K562 (cell line): ENCODE measurements around the gene BOLA1. TPM values are rescaled to one million over a fixed set of nuclear protein-coding genes. Genes with fewer than 3 reads are reported as not detected.

Experiments
- ATAC-seq: fragments of 200-7000 bp; cut with Tn5 transposase; 3 replicates; pipeline ENCODE4 v1.9.1; 2020; ENCODE audit warnings: moderate library complexity
- BruUV-seq: library from RNA; stranded (reverse); fragments of 400-500 nt; replicated peaks from 2 replicates; lab custom pipeline; 2021; lab: Mats Ljungman, UMichigan
- CTCF ChIA-PET: fragments of 300-600 bp; formaldehyde crosslinking; extraction: SDS; loops from one replicate; lab custom pipeline; 2021; ENCODE audit warnings: low intra/inter-chr PET ratio; lab: Yijun Ruan, JAX
- POLR2A ChIA-PET: fragments of 300-600, 350-650 bp; sonication (Branson Sonifier 250); formaldehyde crosslinking; extraction: SDS; loops from one replicate; lab custom pipeline; 2021; ENCODE audit warnings: antibody characterized with exemption, inconsistent platforms; lab: Yijun Ruan, JAX
- DNase-seq, 4 experiments: peaks; one replicate each; pipeline versions ENCODE4 v3.0.0 to v3.0.0-alpha.2; 2011 to 2018; ENCODE audit warnings: low spot score in 3 of 4, mixed read lengths in 3 of 4; ENCODE audit errors: extremely low read depth in 1 of 4
- FAIRE-seq: peaks from 2 replicates; lab custom pipeline; 2011; peaks lifted over from hg19 to GRCh38; lab: Jason Lieb, UNC
- H2AFZ ChIP-seq: 2 replicates; pipeline ENCODE4 v1.6.0; 2011; ENCODE audit warnings: low read depth, low read length, control low read depth, inconsistent platforms
- H3K27ac ChIP-seq: fragments of 200-600 bp; 3 replicates; pipeline ENCODE4 v1.8.0; 2011; ENCODE audit warnings: low read depth, mild to moderate bottlenecking, control low read depth, inconsistent platforms, low read length, moderate library complexity, mixed read lengths; ENCODE audit errors: extremely low read depth
- H3K27me3 ChIP-seq, 2 experiments: fragments of 300-600 bp in 1 of 2; 2 replicates in 1 of 2; 3 replicates in 1 of 2; pipeline versions ENCODE4 v1.6.0 to v1.8.0; 2011; ENCODE audit warnings: inconsistent platforms in 2 of 2, low read length in 2 of 2, mild to moderate bottlenecking in 1 of 2, mixed read lengths in 1 of 2, moderate library complexity in 1 of 2; ENCODE audit not compliant: control insufficient read depth in 2 of 2, insufficient read depth in 2 of 2
- H3K36me3 ChIP-seq: fragments of 300-600 bp; 3 replicates; pipeline ENCODE4 v1.8.0; 2011; ENCODE audit warnings: mild to moderate bottlenecking, low read length, inconsistent platforms; ENCODE audit not compliant: control insufficient read depth, insufficient read depth
- H3K4me1 ChIP-seq, 2 experiments: fragments of 200-600 bp in 1 of 2; replicated peaks in 1 of 2; 2 replicates in 1 of 2; 3 replicates in 1 of 2; pipeline versions ENCODE4 v1.5.1 to v1.8.0; 2011; ENCODE audit warnings: inconsistent platforms in 2 of 2, low read length in 2 of 2, mild to moderate bottlenecking in 1 of 2, mixed read lengths in 1 of 2, moderate library complexity in 1 of 2; ENCODE audit not compliant: control insufficient read depth in 2 of 2, insufficient read depth in 2 of 2
- H3K4me2 ChIP-seq: 2 replicates; pipeline ENCODE4 v1.6.1; 2011; ENCODE audit warnings: low read length, control low read depth, inconsistent platforms, mixed read lengths; ENCODE audit not compliant: insufficient read depth
- H3K4me3 ChIP-seq: fragments of 200-600 bp; sonication (generic), shearing (Covaris generic); 2 replicates; pipeline ENCODE4 v1.5.1; 2016; ENCODE audit warnings: control low read depth, inconsistent platforms
- H3K79me2 ChIP-seq: fragments of 200-600 bp; 3 replicates; pipeline ENCODE4 v1.8.0; 2011; ENCODE audit warnings: low read length, inconsistent platforms; ENCODE audit not compliant: control insufficient read depth, insufficient read depth
- H3K9ac ChIP-seq, 2 experiments: 2 replicates each; pipeline versions ENCODE4 v1.6.0 to v1.6.1; 2011; ENCODE audit warnings: low read depth in 2 of 2, low read length in 2 of 2, control low read depth in 1 of 2, inconsistent platforms in 1 of 2, mild to moderate bottlenecking in 1 of 2, mixed read lengths in 1 of 2; ENCODE audit not compliant: insufficient read depth in 1 of 2
- H3K9me1 ChIP-seq: one replicate; pipeline ENCODE4 v1.6.0; 2011; ENCODE audit warnings: inconsistent platforms, mild to moderate bottlenecking, low read length, moderate library complexity; ENCODE audit not compliant: control insufficient read depth, insufficient read depth
- H3K9me3 ChIP-seq: replicated peaks from 2 replicates; pipeline ENCODE4 v1.5.1; 2011; ENCODE audit warnings: low read depth, low read length, inconsistent platforms; ENCODE audit not compliant: control insufficient read depth, insufficient read depth
- H4K20me1 ChIP-seq: replicated peaks from 2 replicates; pipeline ENCODE4 v1.6.1; 2011; ENCODE audit warnings: low read length, inconsistent platforms, mixed read lengths; ENCODE audit not compliant: control insufficient read depth, insufficient read depth
- ARID3A ChIP-seq: IDR thresholded peaks from 2 replicates; pipeline ENCODE4 v1.6.1; 2012; ENCODE audit warnings: low read depth, low read length, improper control_type of control experiment, borderline replicate concordance
- ERF ChIP-seq: fragments of 450-650 bp; formaldehyde crosslinking; IDR thresholded peaks from 2 replicates; pipeline ENCODE4 v1.4.0; 2020; ENCODE audit warnings: mild to moderate bottlenecking, mixed read lengths
- FUS ChIP-seq: fragments of 200-400 bp; formaldehyde crosslinking; optimal IDR thresholded peaks from 2 replicates; pipeline ENCODE3; 2017; ENCODE audit warnings: low read depth, low read length
- HDAC6 ChIP-seq: IDR thresholded peaks from 2 replicates; pipeline ENCODE4 v1.6.1; 2012; ENCODE audit warnings: low read depth, mild to moderate bottlenecking, control low read depth, inconsistent platforms, low read length, moderate library complexity
- HNRNPK ChIP-seq: fragments of 200-400 bp; formaldehyde crosslinking; IDR thresholded peaks from one replicate; pipeline ENCODE4 v1.6.1; 2018; ENCODE audit warnings: mild to moderate bottlenecking, low read depth, low read length; ENCODE audit not compliant: poor library complexity, severe bottlenecking
- KDM5B ChIP-seq: fragments of 200-600 bp; sonication (generic); IDR thresholded peaks from 2 replicates; pipeline ENCODE4 v1.6.1; 2012; ENCODE audit warnings: low read depth, mild to moderate bottlenecking, moderate library complexity, low read length, control low read depth, inconsistent platforms; ENCODE audit not compliant: insufficient replicate concordance
- POLR2B ChIP-seq: fragments of 450-650 bp; IDR thresholded peaks from 2 replicates; pipeline ENCODE4 v1.6.1; 2018; ENCODE audit warnings: low read depth; ENCODE audit not compliant: partially characterized antibody
- TBP ChIP-seq: optimal IDR thresholded peaks from 2 replicates; pipeline ENCODE3; 2011; ENCODE audit warnings: low read depth, low read length, improper control_type of control experiment
- ZNF134 ChIP-seq: fragments of 250-450 bp; sonication (Bioruptor Pico); conservative IDR thresholded peaks from 2 replicates; pipeline ENCODE4 v1.4.0; 2020
- ZNF740 ChIP-seq, 3 experiments: fragments of 200-800 bp in 1 of 3; sonication (Bioruptor generic) in 1 of 3; sonication (generic) in 1 of 3; formaldehyde crosslinking in 1 of 3; IDR thresholded peaks; 2 replicates each; pipeline versions ENCODE4 v1.6.1 to v1.8.0; 2016 to 2022; ENCODE audit warnings: mild to moderate bottlenecking in 2 of 3, missing compliant biosample characterization in 2 of 3, missing genetic modification characterization in 2 of 3, missing genetic modification reagents in 1 of 3
- WGBS: fragments of 100-300 bp; shearing (Covaris generic); methylation state at CpG from one replicate; pipeline ENCODE4 v1.1.6; 2016; ENCODE audit warnings: low coverage, mixed read lengths; ENCODE audit not compliant: insufficient coverage; ENCODE audit errors: missing lambda C conversion rate; 5-methylcytosine and 5-hydroxymethylcytosine counted together
- in situ Hi-C: fragments of 300-500 bp; cut with MboI; formaldehyde crosslinking; loops from 4 replicates; pipeline ENCODE4 v1.15.0; 2018; ENCODE audit warnings: inconsistent platforms, mixed read lengths
- intact Hi-C: fragments of 100-400 bp; cut with micrococcal nuclease; formaldehyde crosslinking; loops from 2 replicates; pipeline ENCODE4 v1.14.2; 2022
- polyA plus RNA-seq, 8 experiments: library from polyadenylated mRNA; depleted of rRNA in 4 of 8; stranded (reverse) in 5 of 8; unstranded in 3 of 8; fragments of >200 nt; fragmentation: Nextera tagmentation in 2 of 8; fragmentation: Illumina TruSeq in 1 of 8; extraction: Ambion mirVana in 2 of 8; extraction: Trizol in 1 of 8; gene quantifications; 2 replicates each; pipeline versions ENCODE4 v1.2.1 to v1.2.3, GENCODE V29; 2011 to 2014; ENCODE audit warnings: inconsistent platforms in 1 of 8, missing spikeins in 1 of 8
- total RNA-seq, 7 experiments: library from RNA; depleted of rRNA in 6 of 7; stranded (reverse); fragments of >200 nt in 6 of 7; fragmentation: Illumina TruSeq in 2 of 7; extraction: Trizol in 2 of 7; gene quantifications; 2 replicates each; pipeline versions ENCODE4 v1.2.1 to v1.2.3, GENCODE V29; 2011 to 2021; ENCODE audit warnings: low replicate concordance in 1 of 7
- TF ChIP-seq, protein P1 (sequence below): sonication (generic); formaldehyde crosslinking; IDR thresholded peaks from 2 replicates; pipeline ENCODE4 v1.8.1; 2022; ENCODE audit warnings: missing genetic modification reagents
- TF ChIP-seq, protein P2 (sequence below): sonication (generic); formaldehyde crosslinking; IDR thresholded peaks from 2 replicates; pipeline ENCODE4 v1.8.1; 2023; ENCODE audit warnings: mild to moderate bottlenecking, missing genetic modification reagents
- TF ChIP-seq, protein P3 (sequence below), 2 experiments: fragments of 450-650 bp; conservative IDR thresholded peaks; 2 replicates each; pipeline ENCODE4 v1.6.1; 2017; ENCODE audit warnings: mild to moderate bottlenecking in 2 of 2, moderate library complexity in 2 of 2

The BOLA1 gene
- total and polyA plus RNA-seq, 9 of the 15 experiments (the other 6 are each of a cell fraction or from before 2014, with no cell fraction given): 0.18 to 1.2 (median 0.40) TPM; not detected in 2

DNA sequence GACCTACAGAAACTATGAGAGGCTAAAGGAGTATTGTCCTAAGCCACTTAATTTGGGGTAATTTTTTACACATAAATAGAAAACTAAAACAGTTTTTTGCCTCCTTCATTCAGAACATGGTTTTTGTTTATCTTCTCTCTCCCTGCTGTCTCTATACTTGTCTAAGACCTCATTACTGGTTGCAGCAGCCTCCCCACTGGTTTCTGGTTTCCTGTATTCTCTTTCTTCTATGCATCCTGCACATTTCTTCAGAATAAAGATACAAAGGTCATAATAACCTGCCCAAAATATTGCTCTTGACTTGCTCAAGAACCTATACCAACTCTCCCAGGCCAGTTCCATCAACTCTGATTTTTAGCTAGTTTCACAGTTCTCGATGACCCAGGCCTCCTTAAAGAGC lies 19.8 kb upstream of the BOLA1 start:
- DNase-seq (no peak), FAIRE-seq (no peak), ATAC-seq (no peak)
- Histone ChIP-seq H3K9me1 (no peaks in the 10 kb centered on the region), H3K79me2 (peaks cover 34% of the 10 kb centered on the region), H3K4me2 (no peak overlapping the region), H3K4me1 (peaks cover 8 to 20% of the 10 kb centered on the region in 2 experiments; a peak in 4 of 5 replicates), H3K27ac (no peak overlapping the region), H3K27me3 (no peaks in the 10 kb centered on the region), H2AFZ (no peak overlapping the region), H3K4me3 (no peak overlapping the region), H3K36me3 (peaks cover 9% of the 10 kb centered on the region; the same call in 2 of the 3 replicates), H3K9me3 (no peaks in the 10 kb centered on the region), H4K20me1 (peaks cover 15% of the 10 kb centered on the region), H3K9ac (no peak overlapping the region)
- intact Hi-C loops: no loop called here
- WGBS: 38% methylated on average over 1 of the region's 1 CpG
- ChIA-PET POLR2A (no interaction called here), CTCF (no interaction called here)
- in situ Hi-C loops: no loop called here
- BruUV-seq: no TSS peak
- TF ChIP-seq, protein P1, sequence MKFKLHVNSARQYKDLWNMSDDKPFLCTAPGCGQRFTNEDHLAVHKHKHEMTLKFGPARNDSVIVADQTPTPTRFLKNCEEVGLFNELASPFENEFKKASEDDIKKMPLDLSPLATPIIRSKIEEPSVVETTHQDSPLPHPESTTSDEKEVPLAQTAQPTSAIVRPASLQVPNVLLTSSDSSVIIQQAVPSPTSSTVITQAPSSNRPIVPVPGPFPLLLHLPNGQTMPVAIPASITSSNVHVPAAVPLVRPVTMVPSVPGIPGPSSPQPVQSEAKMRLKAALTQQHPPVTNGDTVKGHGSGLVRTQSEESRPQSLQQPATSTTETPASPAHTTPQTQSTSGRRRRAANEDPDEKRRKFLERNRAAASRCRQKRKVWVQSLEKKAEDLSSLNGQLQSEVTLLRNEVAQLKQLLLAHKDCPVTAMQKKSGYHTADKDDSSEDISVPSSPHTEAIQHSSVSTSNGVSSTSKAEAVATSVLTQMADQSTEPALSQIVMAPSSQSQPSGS: no peak
- no peak for TF ChIP-seq ZNF740 (CRISPR knock-in tag; IDR thresholded peaks at IDR 0.05)
- TF ChIP-seq ZNF740 (tag; IDR thresholded peaks at IDR 0.05): no peak
- TF ChIP-seq, protein P2, sequence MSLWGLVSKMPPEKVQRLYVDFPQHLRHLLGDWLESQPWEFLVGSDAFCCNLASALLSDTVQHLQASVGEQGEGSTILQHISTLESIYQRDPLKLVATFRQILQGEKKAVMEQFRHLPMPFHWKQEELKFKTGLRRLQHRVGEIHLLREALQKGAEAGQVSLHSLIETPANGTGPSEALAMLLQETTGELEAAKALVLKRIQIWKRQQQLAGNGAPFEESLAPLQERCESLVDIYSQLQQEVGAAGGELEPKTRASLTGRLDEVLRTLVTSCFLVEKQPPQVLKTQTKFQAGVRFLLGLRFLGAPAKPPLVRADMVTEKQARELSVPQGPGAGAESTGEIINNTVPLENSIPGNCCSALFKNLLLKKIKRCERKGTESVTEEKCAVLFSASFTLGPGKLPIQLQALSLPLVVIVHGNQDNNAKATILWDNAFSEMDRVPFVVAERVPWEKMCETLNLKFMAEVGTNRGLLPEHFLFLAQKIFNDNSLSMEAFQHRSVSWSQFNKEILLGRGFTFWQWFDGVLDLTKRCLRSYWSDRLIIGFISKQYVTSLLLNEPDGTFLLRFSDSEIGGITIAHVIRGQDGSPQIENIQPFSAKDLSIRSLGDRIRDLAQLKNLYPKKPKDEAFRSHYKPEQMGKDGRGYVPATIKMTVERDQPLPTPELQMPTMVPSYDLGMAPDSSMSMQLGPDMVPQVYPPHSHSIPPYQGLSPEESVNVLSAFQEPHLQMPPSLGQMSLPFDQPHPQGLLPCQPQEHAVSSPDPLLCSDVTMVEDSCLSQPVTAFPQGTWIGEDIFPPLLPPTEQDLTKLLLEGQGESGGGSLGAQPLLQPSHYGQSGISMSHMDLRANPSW (CRISPR knock-in tag): no peak
- TF ChIP-seq POLR2B: no peak
- TF ChIP-seq, protein P3, sequence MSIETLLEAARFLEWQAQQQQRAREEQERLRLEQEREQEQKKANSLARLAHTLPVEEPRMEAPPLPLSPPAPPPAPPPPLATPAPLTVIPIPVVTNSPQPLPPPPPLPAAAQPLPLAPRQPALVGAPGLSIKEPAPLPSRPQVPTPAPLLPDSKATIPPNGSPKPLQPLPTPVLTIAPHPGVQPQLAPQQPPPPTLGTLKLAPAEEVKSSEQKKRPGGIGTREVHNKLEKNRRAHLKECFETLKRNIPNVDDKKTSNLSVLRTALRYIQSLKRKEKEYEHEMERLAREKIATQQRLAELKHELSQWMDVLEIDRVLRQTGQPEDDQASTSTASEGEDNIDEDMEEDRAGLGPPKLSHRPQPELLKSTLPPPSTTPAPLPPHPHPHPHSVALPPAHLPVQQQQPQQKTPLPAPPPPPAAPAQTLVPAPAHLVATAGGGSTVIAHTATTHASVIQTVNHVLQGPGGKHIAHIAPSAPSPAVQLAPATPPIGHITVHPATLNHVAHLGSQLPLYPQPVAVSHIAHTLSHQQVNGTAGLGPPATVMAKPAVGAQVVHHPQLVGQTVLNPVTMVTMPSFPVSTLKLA (conservative IDR thresholded peaks at IDR 0.05): no peak
- no peak for TF ChIP-seq TBP
- no peak for TF ChIP-seq FUS
- no peak for TF ChIP-seq ARID3A
- TF ChIP-seq KDM5B: no peak
- TF ChIP-seq HDAC6: no peak
- TF ChIP-seq HNRNPK: no peak
- TF ChIP-seq ERF: no peak
- no peak for TF ChIP-seq ZNF134 (CRISPR knock-in tag)
